NCI-H2107 treated with DMSO at 0.1 percent for 48 hours (cell line): Measurements from ENCODE around the gene S1PR4.
A peak's percentile ranks its signal among the peaks of the same experiment; 100 is the strongest.
"Not testable (repeated sequence)": the region's sequence is repeated elsewhere in the genome, so short reads cannot be mapped to it uniquely, and the experiment has no call there.

Experiments used
- DNase-seq: peaks from one replicate; lab custom pipeline; 2025; ENCODE audit not compliant: unreplicated experiment; lab: John Stamatoyannopoulos, UW

S1PR4 gene

DNA sequence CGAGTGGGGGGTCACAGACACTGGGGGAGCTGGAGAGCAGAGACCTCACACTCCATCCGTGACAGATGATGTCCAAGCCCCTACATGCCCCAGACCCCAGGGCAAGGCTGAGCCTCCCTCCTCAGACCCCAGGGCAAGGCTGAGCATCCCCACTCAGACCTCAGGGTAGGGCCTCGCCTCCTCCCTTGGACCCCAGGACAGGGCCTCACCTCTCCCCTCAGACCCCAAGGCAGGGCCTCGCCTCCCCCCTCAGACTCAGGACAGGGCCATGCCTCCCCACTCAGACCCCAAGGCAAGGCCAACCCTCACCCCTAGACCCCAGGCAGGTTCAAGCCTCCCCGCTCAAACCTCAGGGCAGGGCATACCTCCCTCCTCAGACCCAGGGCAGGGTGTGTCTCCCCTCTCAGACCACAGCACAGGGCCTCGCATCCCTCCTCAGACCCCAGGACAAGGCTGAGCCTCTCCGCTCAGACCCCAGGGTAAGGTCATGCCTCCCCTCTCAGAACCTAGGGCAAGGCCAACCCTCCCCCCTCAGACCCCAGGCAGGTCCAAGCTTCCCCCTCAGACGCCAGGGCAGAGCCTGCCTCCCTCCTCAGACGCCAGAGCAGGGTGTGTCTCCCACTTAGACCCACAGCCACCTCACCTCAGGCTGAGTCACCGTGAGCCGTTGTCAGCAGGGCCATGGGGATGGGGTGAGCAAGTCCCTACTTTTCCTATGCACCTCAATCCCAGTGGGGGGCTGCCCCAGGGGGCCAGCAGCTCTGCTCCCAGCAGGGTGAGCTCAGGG lies 1.7 kb upstream of the S1PR4 start:
- DNase-seq, result no peak

DNA sequence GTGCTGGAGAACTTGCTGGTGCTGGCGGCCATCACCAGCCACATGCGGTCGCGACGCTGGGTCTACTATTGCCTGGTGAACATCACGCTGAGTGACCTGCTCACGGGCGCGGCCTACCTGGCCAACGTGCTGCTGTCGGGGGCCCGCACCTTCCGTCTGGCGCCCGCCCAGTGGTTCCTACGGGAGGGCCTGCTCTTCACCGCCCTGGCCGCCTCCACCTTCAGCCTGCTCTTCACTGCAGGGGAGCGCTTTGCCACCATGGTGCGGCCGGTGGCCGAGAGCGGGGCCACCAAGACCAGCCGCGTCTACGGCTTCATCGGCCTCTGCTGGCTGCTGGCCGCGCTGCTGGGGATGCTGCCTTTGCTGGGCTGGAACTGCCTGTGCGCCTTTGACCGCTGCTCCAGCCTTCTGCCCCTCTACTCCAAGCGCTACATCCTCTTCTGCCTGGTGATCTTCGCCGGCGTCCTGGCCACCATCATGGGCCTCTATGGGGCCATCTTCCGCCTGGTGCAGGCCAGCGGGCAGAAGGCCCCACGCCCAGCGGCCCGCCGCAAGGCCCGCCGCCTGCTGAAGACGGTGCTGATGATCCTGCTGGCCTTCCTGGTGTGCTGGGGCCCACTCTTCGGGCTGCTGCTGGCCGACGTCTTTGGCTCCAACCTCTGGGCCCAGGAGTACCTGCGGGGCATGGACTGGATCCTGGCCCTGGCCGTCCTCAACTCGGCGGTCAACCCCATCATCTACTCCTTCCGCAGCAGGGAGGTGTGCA lies 587 bp downstream of the S1PR4 start:
- DNase-seq, result no peak

- no peak for DNase-seq
These were observed 1.2 kb downstream of the S1PR4 start for GRCh38 chr19:3179739-3180293.

GRCh38 chr19:3183721-3184641 lies 5.4 kb downstream of the S1PR4 start:
- DNase-seq, result no peak

- no peak for DNase-seq
These were observed 6.4 kb downstream of the S1PR4 start for GRCh38 chr19:3184847-3185460.

- DNase-seq, result peak; percentile 95
These were observed 7.0 kb downstream of the S1PR4 start, which contains the start of gene NCLN for GRCh38 chr19:3185461-3186159. Gene NCLN (plus strand): TSS chr19:3185930. CDS start chr19:3186031, 101 bp downstream.

DNA sequence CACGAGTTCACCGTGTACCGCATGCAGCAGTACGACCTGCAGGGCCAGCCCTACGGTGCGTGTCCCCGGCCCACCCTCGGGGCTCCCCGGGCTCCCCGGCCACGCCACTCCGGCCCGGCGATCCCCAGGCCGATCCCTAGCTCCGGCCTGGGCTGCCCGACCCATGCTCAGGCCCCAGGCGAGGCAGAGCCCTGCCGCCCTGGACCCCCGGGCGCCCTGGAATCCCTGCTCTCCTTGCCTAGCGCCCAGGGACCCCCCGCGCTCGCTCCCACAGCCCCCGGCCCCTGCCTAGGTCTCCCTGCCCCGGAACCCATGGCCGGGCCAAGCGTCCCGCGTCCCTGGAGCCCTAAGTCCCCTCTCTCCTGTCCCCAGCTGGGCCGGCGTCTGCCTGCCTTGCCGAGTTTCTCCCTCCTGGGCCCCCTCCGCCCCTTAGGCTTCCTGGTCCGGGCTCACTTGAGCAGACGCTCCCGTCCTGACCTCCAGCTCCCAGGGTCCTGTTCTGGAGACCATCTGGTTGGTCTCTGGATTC lies 7.7 kb downstream of the S1PR4 start:
- DNase-seq, result no peak

DNA sequence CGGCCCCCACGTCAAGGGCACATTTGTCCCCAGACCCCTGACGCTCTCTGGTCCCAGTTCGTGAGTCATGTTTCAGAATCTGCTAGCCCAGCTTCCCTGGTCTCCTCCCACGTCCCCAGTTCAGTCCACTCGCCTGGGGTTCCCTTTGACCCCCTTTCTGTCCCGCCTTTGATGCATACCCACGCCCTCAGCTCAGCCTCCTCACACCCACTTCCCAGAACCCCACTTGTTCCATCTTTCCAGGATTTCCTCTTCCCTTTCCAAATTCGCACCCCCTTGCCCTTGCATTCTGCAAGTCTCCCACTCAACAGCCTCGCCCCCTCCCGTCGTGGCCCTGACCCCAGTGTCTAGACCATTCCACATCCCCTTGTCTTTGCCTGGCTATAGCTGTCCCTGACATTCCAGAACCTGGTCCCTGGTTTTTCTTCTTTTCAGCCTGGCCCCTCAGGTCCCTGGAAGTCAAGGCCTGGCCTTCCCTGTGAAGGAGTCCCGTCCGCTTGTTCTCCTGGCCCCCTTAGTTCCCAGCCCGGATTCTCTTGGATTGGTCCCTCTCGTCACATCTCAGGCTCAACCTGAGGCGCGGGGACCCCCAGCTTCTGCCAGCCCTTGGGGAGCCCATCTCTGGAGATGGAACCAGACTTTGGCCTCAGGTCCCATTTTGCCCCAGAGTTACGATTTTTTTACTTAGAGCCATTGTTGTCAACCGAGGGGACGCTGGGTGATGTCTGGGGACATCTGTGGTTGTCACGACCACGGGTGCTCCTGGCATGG lies 8.5 kb downstream of the S1PR4 start:
- no peak for DNase-seq

DNA sequence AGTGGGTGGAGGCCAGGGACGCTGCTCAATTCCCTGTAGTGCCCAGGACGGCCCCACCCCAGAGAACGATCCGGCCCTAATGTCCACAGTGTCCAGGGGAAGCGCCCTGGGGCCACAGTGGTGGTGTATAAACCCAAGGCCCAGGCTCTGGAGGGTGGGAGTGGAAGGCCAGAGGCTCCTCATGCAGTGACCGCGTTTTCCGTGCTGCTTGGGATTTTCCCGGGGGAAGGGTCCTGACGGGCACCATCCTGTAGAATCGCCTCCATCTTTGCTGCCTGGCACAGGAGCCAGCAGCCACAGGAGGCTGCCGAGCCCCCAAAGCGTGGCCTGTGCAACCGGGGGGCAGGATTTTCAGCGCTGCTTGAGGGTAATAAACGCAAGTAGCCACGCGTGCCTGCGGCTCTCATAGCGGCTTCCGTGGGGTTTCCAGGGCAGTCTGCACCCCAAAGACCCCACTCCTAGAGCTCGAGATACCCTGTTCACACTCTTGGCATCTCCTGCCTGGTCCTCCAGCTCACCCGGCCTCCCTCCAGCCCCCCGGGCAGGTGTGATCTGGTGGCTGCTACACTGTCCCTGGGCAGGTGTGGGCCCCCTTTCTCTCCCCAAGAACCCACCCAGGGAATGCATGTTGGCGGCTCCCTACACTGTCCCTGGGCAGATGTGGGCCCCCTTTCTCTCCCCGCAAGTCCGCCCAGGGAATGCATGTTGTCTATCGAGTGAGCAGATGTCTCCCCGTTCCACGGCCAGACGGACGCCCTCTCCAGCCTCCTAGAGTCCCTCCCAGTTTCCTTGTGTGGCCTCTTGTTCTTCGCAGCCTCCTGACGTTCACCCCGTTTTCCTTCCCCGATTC lies 9.3 kb downstream of the S1PR4 start:
- no peak for DNase-seq

DNA sequence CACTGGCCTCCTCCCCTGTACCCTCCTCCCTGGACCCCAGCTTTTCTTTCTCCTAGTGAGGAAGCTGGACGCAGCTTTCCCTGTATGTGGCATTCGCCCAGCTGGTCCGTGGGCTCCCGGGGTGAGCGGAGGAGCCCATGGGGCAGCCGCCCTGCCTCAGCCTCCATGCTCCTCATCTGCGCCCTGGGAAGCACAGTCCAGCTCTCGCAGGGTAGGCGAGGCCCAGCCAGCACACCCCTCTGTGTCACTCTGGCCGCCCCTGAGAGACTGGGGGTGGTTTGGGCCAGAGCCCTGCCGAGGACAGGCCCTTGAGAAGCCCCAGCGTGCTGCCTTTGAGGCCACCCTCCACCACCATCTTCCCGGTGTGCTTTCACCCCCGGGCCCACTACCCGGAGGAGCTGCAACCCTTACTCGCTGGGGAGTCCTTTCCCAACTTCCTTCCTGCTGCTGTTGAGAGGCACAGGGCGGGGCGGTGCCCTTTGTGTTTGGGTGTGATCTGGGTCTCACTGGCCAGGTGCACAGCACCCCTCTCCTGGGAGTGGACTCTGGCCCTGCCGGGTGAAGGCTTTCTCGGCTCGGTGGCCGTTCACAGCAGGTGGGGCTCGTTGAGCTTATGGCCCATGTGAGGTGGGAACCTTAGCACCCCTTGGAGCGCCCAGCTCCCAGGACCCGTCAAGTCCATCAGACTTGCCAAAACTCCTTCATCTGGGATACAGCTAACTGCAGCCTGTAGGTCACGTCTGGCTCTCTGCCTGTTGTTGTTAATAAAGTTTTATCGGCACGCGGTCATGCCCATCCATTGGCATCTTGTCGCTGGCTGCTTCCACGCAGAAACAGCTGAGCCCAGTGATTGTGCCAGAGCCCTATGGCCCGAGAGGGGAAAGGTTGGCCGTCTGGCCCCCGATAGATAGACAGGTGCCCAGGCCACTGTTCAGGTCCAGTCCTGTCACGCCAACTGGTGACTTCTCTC lies 10.3 kb downstream of the S1PR4 start:
- no peak for DNase-seq

DNA sequence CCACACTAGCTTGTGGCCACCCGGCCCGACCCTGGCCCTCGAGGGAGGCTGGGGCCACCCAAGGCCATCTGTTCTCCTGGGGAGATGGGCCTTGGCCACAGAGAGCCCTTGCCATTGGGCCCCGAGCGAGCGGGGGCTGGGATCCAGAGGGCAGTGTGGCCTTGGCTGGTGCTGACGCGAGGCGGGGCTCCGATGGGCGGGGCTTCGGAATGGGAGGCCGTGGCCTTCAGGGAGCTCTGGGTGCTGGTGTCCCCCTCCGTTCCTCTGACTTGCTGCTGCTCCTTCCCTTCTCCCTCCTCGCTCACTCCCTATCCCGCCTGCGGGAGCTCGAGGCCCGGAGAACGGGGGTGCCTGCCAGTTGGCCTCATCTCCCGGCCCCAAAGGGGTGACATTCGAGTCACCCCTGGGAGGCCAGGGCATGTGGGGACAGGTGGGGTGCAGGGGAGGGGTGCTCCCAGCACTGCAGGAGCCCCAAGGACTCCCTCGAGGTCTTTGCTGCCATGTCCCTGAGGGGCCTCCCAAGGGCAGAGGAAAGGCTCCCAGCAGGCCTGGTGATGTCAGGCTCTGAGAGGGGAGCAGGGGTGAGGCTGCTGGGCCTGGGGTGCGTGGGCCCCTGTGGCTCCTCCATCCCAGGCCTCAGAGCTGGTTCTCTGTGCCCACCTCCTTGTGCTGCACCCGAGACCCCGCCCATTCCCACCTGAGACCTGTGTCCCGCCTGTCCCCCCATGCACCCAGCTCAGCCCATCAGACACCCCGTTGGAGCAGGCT lies 11.3 kb downstream of the S1PR4 start:
- no peak for DNase-seq

DNA sequence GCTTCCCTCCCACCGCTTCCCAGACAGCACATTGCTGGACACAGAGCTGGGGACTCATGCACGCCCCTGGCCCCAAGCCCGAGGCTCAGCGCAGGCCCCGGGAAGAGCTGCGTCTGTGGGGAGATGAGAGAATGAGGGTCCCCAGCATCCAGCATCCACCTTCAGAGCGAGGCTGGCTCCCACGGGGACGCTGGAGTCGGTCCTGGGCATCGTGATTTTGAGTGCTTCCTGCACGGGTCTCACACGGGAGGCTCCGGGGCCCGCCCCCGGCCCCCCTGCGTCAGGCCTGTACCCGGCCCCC lies 11.9 kb downstream of the S1PR4 start:
- no peak for DNase-seq

DNA sequence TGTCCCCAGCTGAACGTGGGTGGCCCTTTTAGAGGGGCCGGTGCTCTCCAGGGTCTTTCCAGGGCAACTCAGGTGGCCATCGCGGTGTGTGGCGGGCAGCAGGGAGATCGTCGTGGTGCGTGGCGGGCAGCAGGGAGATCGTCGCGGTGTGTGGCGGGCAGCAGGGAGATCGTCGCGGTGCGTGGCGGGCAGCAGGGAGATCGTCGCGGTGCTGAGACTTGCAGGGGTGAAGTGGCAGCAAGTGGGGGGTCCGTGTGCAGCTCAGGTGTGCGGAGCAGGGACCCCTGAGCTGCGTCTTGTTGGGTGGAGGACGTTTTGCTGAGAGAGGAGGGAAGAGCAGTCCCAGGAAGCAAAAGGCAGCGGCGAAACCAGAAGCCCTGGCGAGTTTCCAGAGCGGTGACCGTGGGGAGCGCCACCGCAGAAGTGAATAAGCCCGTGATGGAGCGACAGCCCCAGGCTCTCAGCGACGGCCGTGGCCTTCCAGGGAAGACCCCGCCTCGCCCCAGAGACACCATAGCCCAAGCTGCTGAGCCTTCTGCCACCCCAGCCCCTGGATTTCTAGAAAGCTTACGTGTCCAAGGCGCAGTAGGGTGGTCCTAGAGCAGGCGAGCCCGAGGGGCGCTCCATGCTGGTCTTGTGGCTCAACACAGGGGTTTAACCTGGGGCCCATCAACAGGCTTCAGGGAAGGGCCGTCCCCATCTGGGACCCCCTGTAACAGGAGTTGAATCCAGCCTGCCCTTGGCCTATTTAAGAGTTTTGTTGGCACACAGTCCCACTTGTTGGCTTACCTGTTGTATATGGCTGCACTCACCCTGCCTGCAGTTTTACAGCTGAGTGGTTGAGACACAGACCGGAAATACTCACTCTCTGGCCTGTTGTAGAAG lies 12.6 kb downstream of the S1PR4 start:
- no peak for DNase-seq

DNA sequence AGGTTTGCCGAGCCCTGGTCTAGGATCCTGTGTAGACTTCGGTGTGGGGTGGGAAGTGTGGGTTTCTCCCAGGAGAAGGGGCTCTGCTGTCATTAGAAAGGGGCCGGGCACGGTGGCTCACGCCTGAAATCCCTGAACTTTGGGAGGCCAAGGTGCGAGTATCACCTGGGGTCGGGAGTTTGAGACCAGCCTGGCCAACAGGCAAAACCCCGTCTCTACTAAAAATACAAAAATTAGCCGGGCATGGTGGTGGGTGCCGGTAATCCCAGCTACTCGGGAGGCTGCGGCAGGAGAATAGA lies 13.2 kb downstream of the S1PR4 start:
- DNase-seq, result not testable (repeated sequence)

GRCh38 chr19:3192228-3192635 lies 13.7 kb downstream of the S1PR4 start:
- no peak for DNase-seq

- no peak for DNase-seq
These were observed 14.1 kb downstream of the S1PR4 start for GRCh38 chr19:3192684-3193083.
